Left lobe of liver (tissue), 2 donors: ENCODE results near the gene ATP11C. TPM values are rescaled to one million over a fixed set of nuclear protein-coding genes. Genes with fewer than 3 reads are reported as not detected.
A peak's percentile ranks its signal among the peaks of the same experiment; 100 is the strongest.
"Not testable (repeated sequence)": the region's sequence is repeated elsewhere in the genome, so short reads cannot be mapped to it uniquely, and the experiment has no call there.

Experiments
- ATAC-seq: fragments of 200-7000 bp; cut with Tn5 transposase; one replicate; pipeline ENCODE4 v1.9.1; 2020; ENCODE audit warnings: mild to moderate bottlenecking, moderate library complexity
- DNase-seq: peaks from one replicate; pipeline ENCODE4 v3.0.0-alpha.2; 2020; ENCODE audit warnings: low spot score
- total RNA-seq: library from RNA; stranded (reverse); gene quantifications from one replicate; pipeline ENCODE4 v1.2.1, GENCODE V29; 2021
- donor health status: DM: no; HTN: no; CAD: no; lungs with moderate emphysema.
- donor health status: DM: no; HTN: yes; CAD: no.

ATP11C gene
- total RNA-seq, 1 donor from 2014 or later, result 29.3 TPM

- ATAC-seq (peak; percentile 67), DNase-seq (no peak)
Observed at GRCh38 chrX:139924696-139925095, 8.2 kb downstream of the ATP11C start.

GRCh38 chrX:139924069-139924695 is 8.7 kb downstream of the ATP11C start:
- ATAC-seq (peak; percentile 36), DNase-seq (no peak)

GRCh38 chrX:139921142-139921541 is 11.7 kb downstream of the ATP11C start:
- not testable (repeated sequence) for DNase-seq, ATAC-seq

- no peak for ATAC-seq
Observed at GRCh38 chrX:139920316-139920715, 12.5 kb downstream of the ATP11C start.

GRCh38 chrX:139914421-139914820 is 18.4 kb downstream of the ATP11C start:
- DNase-seq, result no peak
- no peak for ATAC-seq

More at GRCh38 chrX:139920316-139920715, 12.5 kb downstream of the ATP11C start:
- DNase-seq, result no peak

GRCh38 chrX:139909712-139910111 is 23.1 kb downstream of the ATP11C start:
- DNase-seq, result no peak
- no peak for ATAC-seq

- DNase-seq, result no peak
- no peak for ATAC-seq
Observed at GRCh38 chrX:139907078-139907477, 25.8 kb downstream of the ATP11C start.

- ATAC-seq (no peak), DNase-seq (no peak)
Observed at GRCh38 chrX:139905743-139906142, 27.1 kb downstream of the ATP11C start.

GRCh38 chrX:139905051-139905450 is 27.8 kb downstream of the ATP11C start:
- DNase-seq, result no peak
- ATAC-seq, result no peak

GRCh38 chrX:139903210-139903609 is 29.6 kb downstream of the ATP11C start:
- DNase-seq, result no peak

GRCh38 chrX:139902559-139902958 is 30.3 kb downstream of the ATP11C start:
- DNase-seq (no peak), ATAC-seq (no peak)

More at GRCh38 chrX:139903210-139903609, 29.6 kb downstream of the ATP11C start:
- ATAC-seq, result no peak

GRCh38 chrX:139898334-139898733 is 34.5 kb downstream of the ATP11C start:
- no peak for DNase-seq
- no peak for ATAC-seq

- DNase-seq (no peak), ATAC-seq (no peak)
Observed at GRCh38 chrX:139892512-139892911, 40.3 kb downstream of the ATP11C start.

- DNase-seq (no peak), ATAC-seq (no peak)
Observed at GRCh38 chrX:139890991-139891700, 41.7 kb downstream of the ATP11C start.

- no peak for ATAC-seq
Observed at GRCh38 chrX:139889760-139890159, 43.1 kb downstream of the ATP11C start.

GRCh38 chrX:139883984-139884383 is 48.9 kb downstream of the ATP11C start:
- DNase-seq (no peak), ATAC-seq (peak; percentile 60)

More at GRCh38 chrX:139889760-139890159, 43.1 kb downstream of the ATP11C start:
- DNase-seq, result no peak

GRCh38 chrX:139882299-139882698 is 50.6 kb downstream of the ATP11C start:
- no peak for DNase-seq
- no peak for ATAC-seq

- DNase-seq (no peak), ATAC-seq (no peak)
Observed at GRCh38 chrX:139881572-139881971, 51.3 kb downstream of the ATP11C start.

- ATAC-seq, result no peak
- DNase-seq, result no peak
Observed at GRCh38 chrX:139881130-139881529, 51.7 kb downstream of the ATP11C start.

GRCh38 chrX:139877710-139878414 is 55.0 kb downstream of the ATP11C start:
- ATAC-seq, result peak; percentile 18
- DNase-seq, result no peak

GRCh38 chrX:139875841-139876240 is 57.0 kb downstream of the ATP11C start:
- ATAC-seq, result no peak

GRCh38 chrX:139869796-139870195 is 63.1 kb downstream of the ATP11C start:
- DNase-seq (no peak), ATAC-seq (no peak)

More at GRCh38 chrX:139875841-139876240, 57.0 kb downstream of the ATP11C start:
- no peak for DNase-seq
